IMR-90 (cell line): ENCODE results near the gene TRMT2B. TPM values are rescaled to one million over a fixed set of nuclear protein-coding genes. Genes with fewer than 3 reads are reported as not detected.

ENCODE experiments used
- ATAC-seq: fragments of 200-7000 bp; cut with Tn5 transposase; 2 replicates; pipeline ENCODE4 v1.9.1; 2020; ENCODE audit warnings: low read depth, mild to moderate bottlenecking, moderate library complexity
- BruUV-seq: library from RNA; stranded (reverse); fragments of 400-500 nt; replicated peaks from 2 replicates; lab custom pipeline; 2021; lab: Mats Ljungman, UMichigan
- CTCF ChIA-PET: fragments of 300-600 bp; formaldehyde crosslinking; extraction: SDS; loops from one replicate; lab custom pipeline; 2021; ENCODE audit warnings: antibody characterized with exemption; lab: Yijun Ruan, JAX
- POLR2A ChIA-PET: fragments of 300-600 bp; sonication (Branson Sonifier 250); formaldehyde crosslinking; loops from one replicate; lab custom pipeline; 2022; ENCODE audit warnings: antibody characterized with exemption; ENCODE audit not compliant: unreplicated experiment; lab: Charles Lee
- DNase-seq: peaks from one replicate; pipeline ENCODE4 v3.0.0; 2013
- H2AFZ ChIP-seq: replicated peaks from 2 replicates; pipeline ENCODE3; 2013; ENCODE audit warnings: low read length, mild to moderate bottlenecking; ENCODE audit not compliant: poor library complexity
- H2AK5ac ChIP-seq: 2 replicates; pipeline ENCODE4 v1.6.1; 2013; ENCODE audit warnings: low read depth, low read length, inconsistent platforms
- H2AK9ac ChIP-seq: replicated peaks from 2 replicates; pipeline ENCODE3; 2013; ENCODE audit warnings: mild to moderate bottlenecking, low read depth, low read length, moderate library complexity; ENCODE audit not compliant: poor library complexity
- H2BK120ac ChIP-seq: 2 replicates; pipeline ENCODE4 v1.6.1; 2013; ENCODE audit warnings: low read depth, low read length, inconsistent platforms
- H2BK15ac ChIP-seq: 3 replicates; pipeline ENCODE4 v1.6.1; 2013; ENCODE audit warnings: low read depth, low read length, inconsistent platforms
- H2BK20ac ChIP-seq: 2 replicates; pipeline ENCODE4 v1.6.1; 2013; ENCODE audit warnings: low read depth, mild to moderate bottlenecking, inconsistent platforms, low read length, moderate library complexity
- H2BK5ac ChIP-seq: 2 replicates; pipeline ENCODE4 v1.6.1; 2013; ENCODE audit warnings: mild to moderate bottlenecking, low read depth, low read length, inconsistent platforms; ENCODE audit not compliant: poor library complexity, severe bottlenecking
- H3K14ac ChIP-seq: replicated peaks from 2 replicates; pipeline ENCODE4 v1.6.1; 2013; ENCODE audit warnings: low read depth, low read length, inconsistent platforms
- H3K18ac ChIP-seq: 2 replicates; pipeline ENCODE4 v1.6.1; 2013; ENCODE audit warnings: low read depth, low read length, control low read depth
- H3K23ac ChIP-seq: 2 replicates; pipeline ENCODE4 v1.6.1; 2013; ENCODE audit warnings: low read depth, low read length, inconsistent platforms
- H3K27ac ChIP-seq: 2 replicates; pipeline ENCODE4 v1.5.1; 2013; ENCODE audit warnings: mild to moderate bottlenecking, control low read depth, low read length; ENCODE audit not compliant: insufficient read depth
- H3K27me3 ChIP-seq: 2 replicates; pipeline ENCODE4 v1.6.1; 2013; ENCODE audit warnings: low read length; ENCODE audit not compliant: control insufficient read depth, insufficient read depth
- H3K36me3 ChIP-seq: 2 replicates; pipeline ENCODE4 v1.6.1; 2013; ENCODE audit warnings: low read length, mixed read lengths; ENCODE audit not compliant: control insufficient read depth, insufficient read depth
- H3K4ac ChIP-seq: 2 replicates; pipeline ENCODE4 v1.6.1; 2013; ENCODE audit warnings: low read depth, low read length, inconsistent platforms
- H3K4me1 ChIP-seq: 2 replicates; pipeline ENCODE4 v1.6.1; 2013; ENCODE audit warnings: low read length, mixed read lengths; ENCODE audit not compliant: control insufficient read depth, insufficient read depth
- H3K4me2 ChIP-seq: 2 replicates; pipeline ENCODE4 v1.6.1; 2013; ENCODE audit warnings: low read depth, mild to moderate bottlenecking, control low read depth, low read length, moderate library complexity
- H3K4me3 ChIP-seq: 2 replicates; pipeline ENCODE4 v1.5.1; 2013; ENCODE audit warnings: low read depth, mild to moderate bottlenecking, control low read depth, low read length, moderate library complexity; ENCODE audit not compliant: insufficient read depth
- H3K56ac ChIP-seq: 2 replicates; pipeline ENCODE4 v1.6.1; 2013; ENCODE audit warnings: low read length, inconsistent platforms; ENCODE audit not compliant: insufficient read depth; ENCODE audit errors: extremely low read depth
- H3K79me1 ChIP-seq, 2 experiments: 2 replicates each; pipeline ENCODE4 v1.6.1; 2013; ENCODE audit warnings: low read length in 2 of 2, inconsistent platforms in 1 of 2, low read depth in 1 of 2
- H3K9ac ChIP-seq: 2 replicates; pipeline ENCODE4 v1.6.1; 2013; ENCODE audit warnings: low read depth, low read length, control low read depth
- H3K9me1 ChIP-seq: 2 replicates; pipeline ENCODE4 v1.6.1; 2013; ENCODE audit warnings: low read length, inconsistent platforms; ENCODE audit not compliant: insufficient read depth
- H3K9me3 ChIP-seq: 2 replicates; pipeline ENCODE4 v1.6.1; 2013; ENCODE audit warnings: low read length; ENCODE audit not compliant: control insufficient read depth, insufficient read depth
- H4K20me1 ChIP-seq: 2 replicates; pipeline ENCODE4 v1.6.1; 2013; ENCODE audit warnings: low read length, inconsistent platforms; ENCODE audit not compliant: insufficient read depth
- H4K5ac ChIP-seq: 2 replicates; pipeline ENCODE4 v1.6.1; 2013; ENCODE audit warnings: mild to moderate bottlenecking, low read depth, low read length, control low read depth
- H4K8ac ChIP-seq, 2 experiments: 2 replicates each; pipeline ENCODE4 v1.6.1; 2013; ENCODE audit warnings: low read depth in 2 of 2, low read length in 2 of 2, control low read depth in 1 of 2, inconsistent platforms in 1 of 2
- H4K91ac ChIP-seq: 2 replicates; pipeline ENCODE4 v1.6.1; 2013; ENCODE audit warnings: low read depth, low read length, inconsistent platforms; ENCODE audit not compliant: insufficient read depth
- BHLHE40 ChIP-seq: fragments of 150-350 bp; IDR thresholded peaks from 2 replicates; pipeline ENCODE4 v1.6.1; 2016; ENCODE audit warnings: mild to moderate bottlenecking, low read depth, low read length
- CEBPB ChIP-seq: IDR thresholded peaks from 2 replicates; pipeline ENCODE4 v1.6.1; 2012; ENCODE audit warnings: low read depth, low read length, improper control_type of control experiment
- CHD1 ChIP-seq: IDR thresholded peaks from 2 replicates; pipeline ENCODE4 v1.6.1; 2012; ENCODE audit warnings: low read depth, low read length, improper control_type of control experiment
- MXI1 ChIP-seq: IDR thresholded peaks from 2 replicates; pipeline ENCODE4 v1.6.1; 2012; ENCODE audit warnings: low read depth, mild to moderate bottlenecking, low read length, moderate library complexity, borderline replicate concordance
- POLR2A ChIP-seq: IDR thresholded peaks from 2 replicates; pipeline ENCODE4 v1.6.1; 2012; ENCODE audit warnings: mild to moderate bottlenecking, low read depth, low read length
- RAD21 ChIP-seq: IDR thresholded peaks from 2 replicates; pipeline ENCODE4 v1.6.1; 2012; ENCODE audit warnings: low read length, improper control_type of control experiment
- RFX5 ChIP-seq: IDR thresholded peaks from 2 replicates; pipeline ENCODE4 v1.8.0; 2012; ENCODE audit warnings: low read depth, mild to moderate bottlenecking, low read length, moderate library complexity
- WGBS, 2 experiments: methylation state at CpG; one replicate each; pipeline versions ENCODE4 v1.1.5 to v1.1.7; 2013; ENCODE audit warnings: missing lambda C conversion rate in 2 of 2; ENCODE audit not compliant: insufficient read length in 1 of 2; ENCODE audit errors: extremely low coverage in 2 of 2; 5-methylcytosine and 5-hydroxymethylcytosine counted together
- dilution Hi-C: fragments of 300-500 bp; cut with HindIII; formaldehyde crosslinking; loops from one replicate; pipeline ENCODE4 v1.14.3; 2018; ENCODE audit warnings: low sequenced_read_pairs; ENCODE audit not compliant: unreplicated experiment
- in situ Hi-C: fragments of 300-500 bp; cut with MboI; formaldehyde crosslinking; loops from 3 replicates; pipeline ENCODE4 v1.14.3; 2019; ENCODE audit warnings: low sequenced_read_pairs, inconsistent platforms, mixed read lengths
- intact Hi-C: fragments of 100-400 bp; cut with micrococcal nuclease; formaldehyde crosslinking; loops from 2 replicates; pipeline ENCODE4 v1.10.0; 2022
- polyA plus RNA-seq, 3 experiments: library from polyadenylated mRNA; depleted of rRNA; stranded (reverse); fragments of >200 nt; gene quantifications; 2 replicates each; pipeline ENCODE4 v1.2.3, GENCODE V29; 2012; ENCODE audit warnings: low replicate concordance in 1 of 3
- total RNA-seq: library from RNA; depleted of rRNA; stranded (reverse); fragments of >200 nt; gene quantifications from 2 replicates; pipeline ENCODE4 v1.2.3, GENCODE V29; 2012
- TF ChIP-seq, protein P1 (sequence below): fragments of 150-350 bp; IDR thresholded peaks from 2 replicates; pipeline ENCODE4 v1.6.1; 2017; ENCODE audit warnings: mild to moderate bottlenecking, antibody characterized with exemption, low read length, low read depth
- TF ChIP-seq, protein P2 (sequence below): fragments of 150-350 bp; IDR thresholded peaks from 2 replicates; pipeline ENCODE4 v1.6.1; 2016; ENCODE audit warnings: low read depth, mild to moderate bottlenecking, low read length, moderate library complexity, borderline replicate concordance

TRMT2B gene
- total and polyA plus RNA-seq, 2 of the 4 experiments (the other 2 are of a cell fraction), result 7.7 to 13.4 TPM

GRCh38 chrX:101022020-101022419 lies 29.9 kb downstream of the TRMT2B start:
- H2AK9ac ChIP-seq, result no peak overlapping the region
- H4K20me1 ChIP-seq, result no peaks in the 10 kb centered on the region
- H3K36me3 ChIP-seq, result peaks cover 10% of the 10 kb centered on the region
- H4K91ac ChIP-seq, result no peak overlapping the region
- no peak overlapping the region for H3K56ac ChIP-seq
- 100% methylated on average over 2 of the region's 3 CpGs; no CpG with 5 or more reads in 1 of the 2 experiments for WGBS, 2 experiments
- H3K27ac ChIP-seq, result no peak overlapping the region
- H2AK5ac ChIP-seq, result no peak overlapping the region
- ATAC-seq (no peak), DNase-seq (no peak)
- no peak overlapping the region for H3K4me3 ChIP-seq
- ChIA-PET POLR2A (no interaction called here), CTCF (no interaction called here)
- H2AFZ ChIP-seq, result no peak overlapping the region
- H3K4me1 ChIP-seq, result peaks cover 2% of the 10 kb centered on the region
- H2BK15ac ChIP-seq, result no peak overlapping the region
- in situ Hi-C loops, result no loop called here
- peaks cover 2% of the 10 kb centered on the region; the same call in 1 of the 2 replicates for H3K27me3 ChIP-seq
- H3K9me1 ChIP-seq, result no peaks in the 10 kb centered on the region; the same call in 1 of the 2 replicates
- H3K79me1 ChIP-seq, result no peaks in the 10 kb centered on the region
- H3K23ac ChIP-seq, result no peak overlapping the region
- no peak overlapping the region for H3K9ac ChIP-seq
- no peak overlapping the region for H4K5ac ChIP-seq
- no peak overlapping the region for H3K18ac ChIP-seq
- no TSS peak for BruUV-seq
- dilution Hi-C loops, result no loop called here
- H2BK5ac ChIP-seq, result no peak overlapping the region
- no peak overlapping the region for H2BK120ac ChIP-seq
- H3K4me2 ChIP-seq, result no peak overlapping the region
- intact Hi-C loops, result no loop called here
- H3K9me3 ChIP-seq, result no peaks in the 10 kb centered on the region
- TF ChIP-seq, protein P1, sequence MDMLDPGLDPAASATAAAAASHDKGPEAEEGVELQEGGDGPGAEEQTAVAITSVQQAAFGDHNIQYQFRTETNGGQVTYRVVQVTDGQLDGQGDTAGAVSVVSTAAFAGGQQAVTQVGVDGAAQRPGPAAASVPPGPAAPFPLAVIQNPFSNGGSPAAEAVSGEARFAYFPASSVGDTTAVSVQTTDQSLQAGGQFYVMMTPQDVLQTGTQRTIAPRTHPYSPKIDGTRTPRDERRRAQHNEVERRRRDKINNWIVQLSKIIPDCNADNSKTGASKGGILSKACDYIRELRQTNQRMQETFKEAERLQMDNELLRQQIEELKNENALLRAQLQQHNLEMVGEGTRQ, result no peak
- TF ChIP-seq, protein P2, sequence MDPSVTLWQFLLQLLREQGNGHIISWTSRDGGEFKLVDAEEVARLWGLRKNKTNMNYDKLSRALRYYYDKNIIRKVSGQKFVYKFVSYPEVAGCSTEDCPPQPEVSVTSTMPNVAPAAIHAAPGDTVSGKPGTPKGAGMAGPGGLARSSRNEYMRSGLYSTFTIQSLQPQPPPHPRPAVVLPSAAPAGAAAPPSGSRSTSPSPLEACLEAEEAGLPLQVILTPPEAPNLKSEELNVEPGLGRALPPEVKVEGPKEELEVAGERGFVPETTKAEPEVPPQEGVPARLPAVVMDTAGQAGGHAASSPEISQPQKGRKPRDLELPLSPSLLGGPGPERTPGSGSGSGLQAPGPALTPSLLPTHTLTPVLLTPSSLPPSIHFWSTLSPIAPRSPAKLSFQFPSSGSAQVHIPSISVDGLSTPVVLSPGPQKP, result no peak
- TF ChIP-seq CHD1 (no peak), BHLHE40 (no peak), CEBPB (no peak), POLR2A (no peak), RAD21 (no peak), RFX5 (no peak), MXI1 (no peak)
- H3K14ac ChIP-seq, result no peak overlapping the region
- H4K8ac ChIP-seq, result no peak overlapping the region
- no peak overlapping the region for H3K4ac ChIP-seq
- no peak overlapping the region for H2BK20ac ChIP-seq
